ENCODE data around the gene EPC2. TPM values are rescaled to one million over a fixed set of nuclear protein-coding genes. Genes with fewer than 3 reads are reported as not detected.
"Not testable (repeated sequence)": the region's sequence is repeated elsewhere in the genome, so short reads cannot be mapped to it uniquely, and the experiment has no call there.

EPC2 gene
- total and polyA plus RNA-seq, 2 experiments from 2014 or later: 6.3 to 27.0 TPM

DNA sequence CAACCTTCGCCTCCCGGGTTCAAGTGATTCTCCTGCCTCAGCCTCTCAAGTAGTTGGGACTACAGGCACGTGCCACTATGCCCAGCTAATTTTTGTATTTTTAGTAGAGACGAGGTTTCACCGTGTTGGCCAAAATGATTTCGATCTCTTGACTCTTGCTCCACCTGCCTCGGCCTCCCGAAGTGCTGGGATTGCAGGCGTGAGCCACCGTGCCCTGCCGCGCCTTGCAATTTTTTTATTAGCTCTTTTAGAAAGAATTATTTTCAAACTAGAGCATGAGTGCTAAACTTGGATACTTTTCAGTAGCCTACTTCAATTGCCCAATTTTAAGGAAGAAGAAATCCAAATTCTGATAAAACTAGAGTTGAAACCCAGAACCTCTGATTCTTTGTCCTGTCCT, 3.2 kb downstream of the EPC2 start:
- Histone ChIP-seq H4K20me1 (replicated peaks; ENCODE audit: insufficient read depth) (peaks cover 60% of the 10 kb centered on the region), H3K4me1 (ENCODE audit: insufficient read depth) (peaks cover 22% of the 10 kb centered on the region), H3K79me2 (replicated peaks; ENCODE audit: insufficient read depth) (peaks cover 74% of the 10 kb centered on the region)
- peaks cover 41% of the 10 kb centered on the region for H3K4me1 Mint-ChIP-seq
- H3K4me2 ChIP-seq; H3K36me3 Mint-ChIP-seq (ENCODE audit: low read depth); H2AFZ ChIP-seq; H3K9me2 ChIP-seq (ENCODE audit: insufficient read depth); H3K27ac ChIP-seq (ENCODE audit: low read depth); ATAC-seq; H3K4me3 Mint-ChIP-seq; H3K27me3 ChIP-seq (ENCODE audit: insufficient read depth); H3K27me3 Mint-ChIP-seq (ENCODE audit: insufficient read depth, low read depth, poor library complexity); H3K27ac Mint-ChIP-seq; DNase-seq (ENCODE audit: low spot score); H3F3A ChIP-seq (replicated peaks; ENCODE audit: low read depth); H3K9me3 Mint-ChIP-seq; H3K36me3 ChIP-seq (ENCODE audit: insufficient read depth); H3K4me3 ChIP-seq: not testable (repeated sequence)

DNA sequence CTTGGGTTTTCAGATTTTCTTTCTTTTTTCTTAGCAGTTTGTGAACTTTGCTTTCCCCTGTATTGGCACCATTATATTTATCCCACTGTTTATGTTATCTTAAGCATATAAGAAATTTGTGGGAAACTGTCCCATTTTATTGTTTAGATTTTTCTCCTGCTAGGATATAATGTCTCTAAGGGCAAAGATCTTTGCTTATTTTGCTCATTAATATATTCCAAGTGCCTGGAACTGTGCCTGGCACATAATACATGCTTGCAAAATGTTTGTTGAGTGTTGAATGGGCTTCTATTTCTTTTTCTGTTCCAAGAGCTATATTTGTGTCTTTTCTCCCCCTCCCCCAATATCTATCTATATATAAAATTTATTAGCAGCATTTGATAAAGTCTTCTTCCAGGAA, 5.4 kb downstream of the EPC2 start:
- H3K27ac ChIP-seq (ENCODE audit: low read depth): no peak overlapping the region
- no peaks in the 10 kb centered on the region for H3K36me3 ChIP-seq (ENCODE audit: insufficient read depth)
- peaks cover 23% of the 10 kb centered on the region for H3K4me1 ChIP-seq (ENCODE audit: insufficient read depth)
- 0 out of 2 replicates have a peak, but pooled peaks cover 3% of the 10 kb centered on the region for H3F3A ChIP-seq (replicated peaks; ENCODE audit: low read depth)
- H4K20me1 ChIP-seq (replicated peaks; ENCODE audit: insufficient read depth): peaks cover 64% of the 10 kb centered on the region
- no peaks in the 10 kb centered on the region for H3K36me3 Mint-ChIP-seq (ENCODE audit: low read depth)
- no peak for ATAC-seq
- no peak overlapping the region for H2AFZ ChIP-seq
- H3K27me3 ChIP-seq (ENCODE audit: insufficient read depth): no peaks in the 10 kb centered on the region
- DNase-seq (ENCODE audit: low spot score): no peak
- peaks cover 46% of the 10 kb centered on the region for H3K4me1 Mint-ChIP-seq
- no peaks in the 10 kb centered on the region for H3K9me2 ChIP-seq (ENCODE audit: insufficient read depth)
- H3K79me2 ChIP-seq (replicated peaks; ENCODE audit: insufficient read depth): peaks cover 96% of the 10 kb centered on the region
- H3K9me3 Mint-ChIP-seq: no peaks in the 10 kb centered on the region
- no peak overlapping the region for H3K4me3 ChIP-seq
- no peak overlapping the region for H3K4me2 ChIP-seq
- H3K4me3 Mint-ChIP-seq: no peak overlapping the region
- peaks cover 8% of the 10 kb centered on the region for H3K27me3 Mint-ChIP-seq (ENCODE audit: insufficient read depth, low read depth, poor library complexity)
- no peak overlapping the region for H3K27ac Mint-ChIP-seq
- TF ChIP-seq ZNF114 (CRISPR knock-in tag; IDR thresholded peaks at IDR 0.05) (no peak), EZH2phosphoT487 (IDR thresholded peaks at IDR 0.05; ENCODE audit: unreplicated experiment) (no peak), NANOG (IDR thresholded peaks at IDR 0.05; ENCODE audit: borderline replicate concordance) (no peak), ZNF331 (CRISPR knock-in tag; IDR thresholded peaks at IDR 0.05; ENCODE audit: low read depth) (no peak), STAT1 (IDR thresholded peaks at IDR 0.05; ENCODE audit: unreplicated experiment) (no peak), CREB1 (CRISPR knock-in tag; IDR thresholded peaks at IDR 0.05; ENCODE audit: low read depth) (no peak), JUNB (IDR thresholded peaks at IDR 0.05; ENCODE audit: unreplicated experiment) (no peak), EZH2 (IDR thresholded peaks at IDR 0.05; ENCODE audit: low read depth, unreplicated experiment) (no peak), REST (IDR thresholded peaks at IDR 0.05; ENCODE audit: unreplicated experiment) (no peak), CTCF (conservative IDR thresholded peaks at IDR 0.05; ENCODE audit: low read depth in 2 of 2) (no peak)
- TF ChIP-seq, protein P1, sequence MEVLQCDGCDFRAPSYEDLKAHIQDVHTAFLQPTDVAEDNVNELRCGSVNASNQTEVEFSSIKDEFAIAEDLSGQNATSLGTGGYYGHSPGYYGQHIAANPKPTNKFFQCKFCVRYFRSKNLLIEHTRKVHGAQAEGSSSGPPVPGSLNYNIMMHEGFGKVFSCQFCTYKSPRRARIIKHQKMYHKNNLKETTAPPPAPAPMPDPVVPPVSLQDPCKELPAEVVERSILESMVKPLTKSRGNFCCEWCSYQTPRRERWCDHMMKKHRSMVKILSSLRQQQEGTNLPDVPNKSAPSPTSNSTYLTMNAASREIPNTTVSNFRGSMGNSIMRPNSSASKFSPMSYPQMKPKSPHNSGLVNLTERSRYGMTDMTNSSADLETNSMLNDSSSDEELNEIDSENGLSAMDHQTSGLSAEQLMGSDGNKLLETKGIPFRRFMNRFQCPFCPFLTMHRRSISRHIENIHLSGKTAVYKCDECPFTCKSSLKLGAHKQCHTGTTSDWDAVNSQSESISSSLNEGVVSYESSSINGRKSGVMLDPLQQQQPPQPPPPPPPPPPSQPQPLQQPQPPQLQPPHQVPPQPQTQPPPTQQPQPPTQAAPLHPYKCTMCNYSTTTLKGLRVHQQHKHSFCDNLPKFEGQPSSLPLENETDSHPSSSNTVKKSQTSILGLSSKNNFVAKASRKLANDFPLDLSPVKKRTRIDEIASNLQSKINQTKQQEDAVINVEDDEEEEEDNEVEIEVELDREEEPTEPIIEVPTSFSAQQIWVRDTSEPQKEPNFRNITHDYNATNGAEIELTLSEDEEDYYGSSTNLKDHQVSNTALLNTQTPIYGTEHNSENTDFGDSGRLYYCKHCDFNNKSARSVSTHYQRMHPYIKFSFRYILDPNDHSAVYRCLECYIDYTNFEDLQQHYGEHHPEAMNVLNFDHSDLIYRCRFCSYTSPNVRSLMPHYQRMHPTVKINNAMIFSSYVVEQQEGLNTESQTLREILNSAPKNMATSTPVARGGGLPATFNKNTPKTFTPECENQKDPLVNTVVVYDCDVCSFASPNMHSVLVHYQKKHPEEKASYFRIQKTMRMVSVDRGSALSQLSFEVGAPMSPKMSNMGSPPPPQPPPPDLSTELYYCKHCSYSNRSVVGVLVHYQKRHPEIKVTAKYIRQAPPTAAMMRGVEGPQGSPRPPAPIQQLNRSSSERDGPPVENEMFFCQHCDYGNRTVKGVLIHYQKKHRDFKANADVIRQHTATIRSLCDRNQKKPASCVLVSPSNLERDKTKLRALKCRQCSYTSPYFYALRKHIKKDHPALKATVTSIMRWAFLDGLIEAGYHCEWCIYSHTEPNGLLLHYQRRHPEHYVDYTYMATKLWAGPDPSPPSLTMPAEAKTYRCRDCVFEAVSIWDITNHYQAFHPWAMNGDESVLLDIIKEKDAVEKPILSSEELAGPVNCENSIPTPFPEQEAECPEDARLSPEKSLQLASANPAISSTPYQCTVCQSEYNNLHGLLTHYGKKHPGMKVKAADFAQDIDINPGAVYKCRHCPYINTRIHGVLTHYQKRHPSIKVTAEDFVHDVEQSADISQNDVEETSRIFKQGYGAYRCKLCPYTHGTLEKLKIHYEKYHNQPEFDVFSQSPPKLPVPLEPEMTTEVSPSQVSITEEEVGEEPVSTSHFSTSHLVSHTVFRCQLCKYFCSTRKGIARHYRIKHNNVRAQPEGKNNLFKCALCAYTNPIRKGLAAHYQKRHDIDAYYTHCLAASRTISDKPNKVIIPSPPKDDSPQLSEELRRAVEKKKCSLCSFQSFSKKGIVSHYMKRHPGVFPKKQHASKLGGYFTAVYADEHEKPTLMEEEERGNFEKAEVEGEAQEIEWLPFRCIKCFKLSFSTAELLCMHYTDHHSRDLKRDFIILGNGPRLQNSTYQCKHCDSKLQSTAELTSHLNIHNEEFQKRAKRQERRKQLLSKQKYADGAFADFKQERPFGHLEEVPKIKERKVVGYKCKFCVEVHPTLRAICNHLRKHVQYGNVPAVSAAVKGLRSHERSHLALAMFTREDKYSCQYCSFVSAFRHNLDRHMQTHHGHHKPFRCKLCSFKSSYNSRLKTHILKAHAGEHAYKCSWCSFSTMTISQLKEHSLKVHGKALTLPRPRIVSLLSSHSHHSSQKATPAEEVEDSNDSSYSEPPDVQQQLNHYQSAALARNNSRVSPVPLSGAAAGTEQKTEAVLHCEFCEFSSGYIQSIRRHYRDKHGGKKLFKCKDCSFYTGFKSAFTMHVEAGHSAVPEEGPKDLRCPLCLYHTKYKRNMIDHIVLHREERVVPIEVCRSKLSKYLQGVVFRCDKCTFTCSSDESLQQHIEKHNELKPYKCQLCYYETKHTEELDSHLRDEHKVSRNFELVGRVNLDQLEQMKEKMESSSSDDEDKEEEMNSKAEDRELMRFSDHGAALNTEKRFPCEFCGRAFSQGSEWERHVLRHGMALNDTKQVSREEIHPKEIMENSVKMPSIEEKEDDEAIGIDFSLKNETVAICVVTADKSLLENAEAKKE (CRISPR knock-in tag; IDR thresholded peaks at IDR 0.05): no peak

Data from GM23338 (cell line).